Activated T-helper 1 cell treated with anti-CD3 and anti-CD28 coated beads, Interleukin-12 subunit alpha, Interleukin-12 subunit beta, Interleukin-2, Interleukin-4 antibody, amounts not matched to agents 30 ng/mL and 10 ng/mL and 1 ng/mL, durations not matched to agents 14 hours and 24 hours and 36 hours (primary cell): Measurements from ENCODE around the gene SLAMF7. TPM values are rescaled to one million over a fixed set of nuclear protein-coding genes. Genes with fewer than 3 reads are reported as not detected.
"Not testable (repeated sequence)": the region's sequence is repeated elsewhere in the genome, so short reads cannot be mapped to it uniquely, and the experiment has no call there.

ENCODE experiments used
- DNase-seq: peaks from one replicate; pipeline ENCODE4 v3.0.0; 2021; ENCODE audit warnings: low spot score
- H3K27ac Mint-ChIP-seq: one replicate; pipeline ENCODE4 v1.8.0; 2021; ENCODE audit warnings: mild to moderate bottlenecking, mixed read lengths
- H3K27me3 Mint-ChIP-seq: one replicate; pipeline ENCODE4 v1.8.0; 2022; ENCODE audit warnings: mild to moderate bottlenecking, moderate library complexity, mixed read lengths; ENCODE audit not compliant: insufficient read depth
- H3K36me3 Mint-ChIP-seq: one replicate; pipeline ENCODE4 v1.8.0; 2021; ENCODE audit warnings: low read depth, mixed read lengths
- H3K4me1 Mint-ChIP-seq: one replicate; pipeline ENCODE4 v1.8.0; 2021; ENCODE audit warnings: low read depth, mixed read lengths
- H3K4me3 Mint-ChIP-seq: one replicate; pipeline ENCODE4 v1.8.0; 2021; ENCODE audit warnings: mild to moderate bottlenecking, moderate library complexity, mixed read lengths
- H3K9me3 Mint-ChIP-seq: one replicate; pipeline ENCODE4 v1.8.0; 2021; ENCODE audit warnings: mixed read lengths
- intact Hi-C: fragments of 100-400 bp; cut with micrococcal nuclease; formaldehyde crosslinking; loops from one replicate; pipeline ENCODE4 v1.15.1; 2024
- total RNA-seq: library from RNA; stranded (reverse); gene quantifications from 2 replicates; pipeline ENCODE4 v1.2.3, GENCODE V29; 2022

SLAMF7 gene, protein sequence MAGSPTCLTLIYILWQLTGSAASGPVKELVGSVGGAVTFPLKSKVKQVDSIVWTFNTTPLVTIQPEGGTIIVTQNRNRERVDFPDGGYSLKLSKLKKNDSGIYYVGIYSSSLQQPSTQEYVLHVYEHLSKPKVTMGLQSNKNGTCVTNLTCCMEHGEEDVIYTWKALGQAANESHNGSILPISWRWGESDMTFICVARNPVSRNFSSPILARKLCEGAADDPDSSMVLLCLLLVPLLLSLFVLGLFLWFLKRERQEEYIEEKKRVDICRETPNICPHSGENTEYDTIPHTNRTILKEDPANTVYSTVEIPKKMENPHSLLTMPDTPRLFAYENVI
- 43.7 and 53.6 TPM in 2 replicates for total RNA-seq

DNA sequence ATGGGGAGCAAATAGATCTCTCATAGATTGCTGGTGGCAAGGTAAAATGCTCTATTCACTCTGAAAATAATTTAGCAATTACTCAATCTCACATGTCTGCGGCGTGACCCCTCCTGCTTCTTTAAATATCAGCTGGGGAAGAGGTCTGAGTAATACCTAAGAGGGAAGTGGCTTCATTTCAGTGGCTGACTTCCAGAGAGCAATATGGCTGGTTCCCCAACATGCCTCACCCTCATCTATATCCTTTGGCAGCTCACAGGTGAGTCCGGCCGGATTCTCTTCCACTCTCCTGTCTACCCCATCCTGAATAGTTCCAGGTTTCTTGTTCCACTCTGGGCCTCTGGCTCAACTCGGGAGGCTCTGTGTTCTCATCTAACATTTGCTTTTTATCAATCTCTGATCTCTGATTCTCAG lies at the start of gene SLAMF7:
SLAMF7 (plus strand) TSS at position 150 of the 414 bp plus-strand sequence; CDS start at position 205, 55 bp downstream.
- H3K27ac Mint-ChIP-seq = peak within 1 kb of the TSS; percentile 95
- peaks cover 68% of the 10 kb centered on the region for H3K4me1 Mint-ChIP-seq
- peaks cover 34% of the 10 kb centered on the region for H3K36me3 Mint-ChIP-seq
- DNase-seq = no peak
- H3K27me3 Mint-ChIP-seq = no peaks in the 10 kb centered on the region
- peaks cover 38% of the 10 kb centered on the region for H3K9me3 Mint-ChIP-seq
- intact Hi-C loops = loop anchor here (2.0 kb wide), 1 partner anchor 58 kb away; the partner anchor contains the start of gene LY9
- peak within 1 kb of the TSS; percentile 90 for H3K4me3 Mint-ChIP-seq

DNA sequence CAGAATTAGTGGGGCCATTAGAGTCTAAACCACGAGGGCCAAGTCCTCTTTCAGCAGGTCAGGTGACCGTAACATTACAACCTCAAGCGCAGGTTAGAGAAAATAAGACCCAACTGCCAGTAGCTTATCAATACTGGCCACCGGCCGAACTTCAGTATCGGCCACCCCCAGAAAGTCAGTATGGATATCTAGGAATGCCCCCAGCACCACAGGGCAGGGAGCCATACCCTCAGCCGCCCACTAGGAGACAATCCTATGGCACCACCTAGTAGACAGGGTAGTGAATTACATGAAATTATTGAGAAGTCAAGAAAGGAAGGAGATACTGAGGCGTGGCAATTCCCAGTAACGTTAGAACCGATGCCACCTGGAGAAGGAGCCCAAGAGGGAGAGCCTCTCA lies 46.7 kb upstream of the SLAMF7 start:
- peaks cover 35% of the 10 kb centered on the region for H3K36me3 Mint-ChIP-seq
- H3K27ac Mint-ChIP-seq = not testable (repeated sequence)

DNA sequence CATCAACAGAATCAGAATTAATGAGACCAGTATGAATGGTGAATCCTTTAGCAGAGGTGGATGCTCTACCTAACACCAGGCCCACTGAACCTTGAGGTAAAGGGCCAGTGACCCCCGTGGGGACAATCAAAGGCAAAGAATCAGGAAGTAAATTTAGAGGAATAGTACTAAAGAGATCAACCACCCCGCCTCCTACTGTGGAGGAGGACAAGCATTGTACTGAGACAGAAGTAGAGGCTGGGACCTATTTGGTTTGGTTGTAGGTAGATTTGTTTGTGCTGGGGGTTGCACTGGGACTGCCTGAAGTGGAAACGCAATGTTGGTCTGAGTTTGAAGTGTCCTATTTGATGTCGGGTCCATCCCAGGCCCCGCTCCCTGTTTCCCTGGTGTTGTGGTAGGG lies 36.9 kb upstream of the SLAMF7 start:
- intact Hi-C loops = no loop called here
- peaks cover 25% of the 10 kb centered on the region for H3K4me1 Mint-ChIP-seq
- H3K4me3 Mint-ChIP-seq = peak overlapping the region; percentile 51
- peak overlapping the region; percentile 83 for H3K27ac Mint-ChIP-seq
- no peaks in the 10 kb centered on the region for H3K9me3 Mint-ChIP-seq
- no peak for DNase-seq
- peaks cover 48% of the 10 kb centered on the region for H3K36me3 Mint-ChIP-seq
- H3K27me3 Mint-ChIP-seq = no peaks in the 10 kb centered on the region

More for the DNA sequence above, 46.7 kb upstream of the SLAMF7 start:
- DNase-seq, intact Hi-C loops, H3K4me3 Mint-ChIP-seq, H3K27me3 Mint-ChIP-seq, H3K9me3 Mint-ChIP-seq: not testable (repeated sequence)
- peaks cover 71% of the 10 kb centered on the region for H3K4me1 Mint-ChIP-seq

DNA sequence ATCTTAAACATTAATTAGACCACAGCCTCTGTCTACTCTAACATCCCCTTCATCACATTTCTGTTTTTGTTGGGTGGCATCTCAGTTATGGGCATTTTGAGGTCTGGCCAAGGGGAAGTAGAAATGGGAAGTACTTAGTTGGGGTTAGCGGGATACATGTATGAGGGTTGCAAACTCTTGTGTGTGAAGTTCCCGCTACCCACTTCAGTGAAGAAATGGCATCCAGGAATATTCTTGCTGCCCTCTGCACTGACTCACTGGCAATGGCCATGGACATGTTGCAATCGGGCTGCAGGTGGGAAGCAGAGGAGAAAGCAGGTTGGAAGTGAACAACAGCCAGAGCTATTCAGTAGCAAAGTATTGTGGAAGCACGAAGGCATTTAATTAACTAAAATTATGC lies 34.8 kb upstream of the SLAMF7 start:
- Mint-ChIP-seq H3K9me3 (no peaks in the 10 kb centered on the region), H3K36me3 (peaks cover 46% of the 10 kb centered on the region), H3K27ac (peak overlapping the region; percentile 75), H3K27me3 (no peaks in the 10 kb centered on the region), H3K4me1 (peaks cover 6% of the 10 kb centered on the region), H3K4me3 (no peak overlapping the region)
- intact Hi-C loops = no loop called here
- DNase-seq = no peak

DNA sequence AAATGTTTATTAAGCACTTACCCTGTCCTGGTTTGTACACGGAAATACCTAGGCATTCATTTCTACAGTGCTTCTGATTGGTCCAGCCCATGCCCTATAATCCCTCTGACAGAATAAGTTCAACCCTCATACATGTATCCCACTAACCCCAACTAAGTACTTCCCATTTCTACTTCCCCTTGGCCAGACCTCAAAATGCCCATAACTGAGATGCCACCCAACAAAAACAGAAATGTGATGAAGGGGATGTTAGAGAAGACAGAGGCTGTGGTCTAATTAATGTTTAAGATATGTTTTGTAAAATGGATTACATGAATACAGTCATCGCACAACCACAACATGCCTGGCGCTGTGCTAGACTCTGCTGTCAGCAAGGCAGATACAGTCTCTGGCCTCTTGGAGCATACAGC lies 33.8 kb upstream of the SLAMF7 start:
- DNase-seq, H3K9me3 Mint-ChIP-seq, H3K4me3 Mint-ChIP-seq, intact Hi-C loops, H3K27me3 Mint-ChIP-seq, H3K4me1 Mint-ChIP-seq: not testable (repeated sequence)
- H3K36me3 Mint-ChIP-seq = peaks cover 46% of the 10 kb centered on the region
- peak overlapping the region; percentile 62 for H3K27ac Mint-ChIP-seq

DNA sequence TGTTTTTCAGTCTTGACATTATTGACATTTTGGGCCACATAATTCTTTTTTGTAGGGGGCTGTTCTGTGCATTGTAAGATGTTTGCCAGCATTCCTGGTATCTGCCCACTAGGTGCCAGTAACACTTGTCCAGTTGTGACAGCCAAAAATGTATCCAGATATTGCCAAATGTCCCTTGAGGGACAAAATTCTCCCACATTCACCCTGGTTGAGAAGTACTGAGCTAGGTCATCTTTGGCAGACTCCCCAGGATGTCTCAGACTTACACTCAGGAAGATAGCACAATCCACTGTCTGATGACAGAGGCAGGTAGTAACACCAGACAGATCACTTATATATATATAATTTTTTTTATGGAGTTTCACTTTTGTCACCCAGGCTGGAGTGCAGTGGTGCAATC lies 33.3 kb upstream of the SLAMF7 start:
- H3K27ac Mint-ChIP-seq = peak overlapping the region; percentile 62
- no peaks in the 10 kb centered on the region for H3K9me3 Mint-ChIP-seq
- no peak overlapping the region for H3K4me3 Mint-ChIP-seq
- intact Hi-C loops = no loop called here
- DNase-seq = no peak
- no peaks in the 10 kb centered on the region for H3K27me3 Mint-ChIP-seq
- peaks cover 44% of the 10 kb centered on the region for H3K36me3 Mint-ChIP-seq
- no peaks in the 10 kb centered on the region for H3K4me1 Mint-ChIP-seq

DNA sequence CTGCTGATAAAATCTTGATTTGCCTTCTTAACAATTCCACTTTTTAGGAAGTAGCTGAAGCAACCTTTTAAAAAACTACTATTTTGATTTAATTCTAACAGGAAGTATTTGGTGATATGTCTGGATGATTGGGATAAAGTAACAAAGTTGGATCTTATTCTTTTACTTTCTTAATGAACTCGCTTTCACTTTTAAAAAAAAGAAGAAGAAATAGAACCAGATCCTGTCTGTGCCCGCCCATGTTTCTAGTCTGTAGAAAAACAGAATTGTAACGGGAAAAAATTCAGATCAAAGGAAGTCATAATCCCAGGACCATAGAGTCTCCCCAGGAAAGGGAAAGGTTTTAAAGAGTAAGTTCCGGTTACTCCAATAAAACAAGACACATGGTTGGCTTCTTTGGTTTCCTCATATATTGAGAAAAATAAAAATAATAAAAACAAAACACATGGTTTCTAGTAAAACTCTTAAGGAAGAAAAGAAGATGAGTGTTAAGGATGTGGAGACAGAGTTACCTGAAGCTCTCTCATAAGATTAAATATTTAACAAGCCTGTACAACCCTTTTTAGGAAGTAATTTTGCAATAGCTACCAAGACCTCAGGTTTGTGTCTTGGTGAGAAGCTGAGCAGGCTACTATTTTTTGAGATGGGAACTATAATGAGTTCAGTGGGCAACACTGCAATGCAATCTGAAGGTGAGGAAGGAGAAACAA lies 32.4 kb upstream of the SLAMF7 start:
- intact Hi-C loops = no loop called here
- Mint-ChIP-seq H3K4me3 (no peak overlapping the region), H3K27ac (no peak overlapping the region), H3K9me3 (no peaks in the 10 kb centered on the region), H3K27me3 (no peaks in the 10 kb centered on the region), H3K36me3 (peaks cover 42% of the 10 kb centered on the region), H3K4me1 (peaks cover 3% of the 10 kb centered on the region)
- no peak for DNase-seq

DNA sequence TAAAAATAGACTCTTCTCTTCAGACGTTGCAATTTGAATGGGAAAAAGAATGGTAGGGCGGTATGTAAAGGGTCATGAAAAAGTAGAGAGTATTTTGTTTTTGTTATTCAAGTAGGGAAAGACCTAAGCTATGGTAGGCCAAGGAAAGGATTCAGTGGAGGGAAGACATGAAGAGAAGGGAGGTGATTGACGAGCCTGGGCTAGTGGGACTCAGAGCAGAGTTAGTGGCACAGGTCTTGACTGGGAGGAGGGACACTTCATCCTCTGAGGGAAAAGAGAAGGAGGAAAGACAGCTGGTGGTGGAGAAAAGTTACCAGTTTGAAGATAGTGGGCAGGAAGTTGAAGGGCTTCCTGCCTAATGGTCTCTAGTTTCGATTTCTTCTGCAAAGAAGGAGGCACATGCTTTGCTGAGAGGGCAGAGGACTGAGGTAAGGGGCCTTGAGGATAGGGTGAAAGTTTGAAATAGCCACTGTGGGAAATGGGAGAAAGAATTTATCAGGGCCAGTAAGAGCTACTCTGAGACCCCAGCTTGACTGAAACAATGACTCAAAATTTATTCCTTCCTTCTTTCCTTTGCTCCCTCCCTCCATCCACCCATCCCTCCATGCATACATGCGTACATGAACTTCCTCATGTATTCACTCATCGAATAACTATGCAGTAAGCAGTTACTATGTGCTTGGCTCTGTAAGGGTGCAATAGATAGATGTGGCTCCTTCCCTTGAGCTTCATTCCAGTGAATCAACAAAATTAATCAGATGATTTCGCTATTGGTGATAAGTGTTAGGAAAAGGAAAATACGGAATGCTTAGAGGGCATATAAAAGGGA lies 31.6 kb upstream of the SLAMF7 start:
- H3K36me3 Mint-ChIP-seq = peaks cover 36% of the 10 kb centered on the region
- H3K27ac Mint-ChIP-seq = no peak overlapping the region
- intact Hi-C loops = loop anchor here (2.0 kb wide), 1 partner anchor 33 kb away; no protein-coding TSS in a partner anchor
- no peaks in the 10 kb centered on the region for H3K27me3 Mint-ChIP-seq
- no peaks in the 10 kb centered on the region for H3K9me3 Mint-ChIP-seq
- no peak for DNase-seq
- no peak overlapping the region for H3K4me3 Mint-ChIP-seq
- H3K4me1 Mint-ChIP-seq = peaks cover 10% of the 10 kb centered on the region

DNA sequence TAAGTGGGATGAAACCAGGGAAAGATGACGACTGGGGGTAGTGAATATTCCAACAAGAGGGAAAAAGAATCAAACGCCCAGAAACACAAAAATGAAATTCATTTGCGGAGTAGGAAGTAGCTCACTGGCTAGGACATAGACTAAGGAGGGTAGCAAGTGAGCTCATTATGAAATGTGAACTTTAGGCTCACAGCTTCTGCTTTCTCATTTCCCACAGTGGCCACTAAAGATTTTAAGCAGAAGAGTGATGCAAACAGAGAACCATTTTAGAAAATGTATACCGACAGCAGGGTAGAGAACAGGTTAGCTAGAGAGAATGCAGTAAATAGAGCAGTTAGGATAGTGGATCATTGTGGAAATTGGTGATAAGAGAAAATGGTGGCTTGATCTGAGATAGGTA lies 30.9 kb upstream of the SLAMF7 start:
- Mint-ChIP-seq H3K27ac (no peak overlapping the region), H3K27me3 (no peaks in the 10 kb centered on the region), H3K9me3 (no peaks in the 10 kb centered on the region), H3K4me1 (peaks cover 17% of the 10 kb centered on the region), H3K4me3 (no peak overlapping the region), H3K36me3 (peaks cover 35% of the 10 kb centered on the region)
- DNase-seq = no peak
- intact Hi-C loops = loop anchor here (2.0 kb wide), 1 partner anchor 33 kb away; no protein-coding TSS in a partner anchor

DNA sequence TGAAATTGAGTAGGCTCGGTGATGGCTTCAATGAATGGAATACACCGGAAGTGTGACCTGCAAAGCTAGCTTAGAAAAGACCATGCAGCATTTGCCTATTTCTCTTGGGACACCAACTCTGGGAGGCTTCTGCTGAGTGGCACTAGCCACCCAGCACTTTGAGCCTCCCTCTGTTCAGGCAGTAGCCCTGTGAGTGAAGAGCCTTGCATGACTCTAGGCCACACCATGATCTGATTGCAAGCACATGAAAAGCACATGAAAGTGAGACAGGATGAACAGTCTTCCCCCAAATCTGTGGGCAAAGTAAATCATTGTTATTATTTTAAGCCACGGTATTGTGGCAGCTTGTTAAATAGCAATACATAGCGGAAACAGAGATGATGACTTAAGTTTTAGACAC lies 30.2 kb upstream of the SLAMF7 start:
- Mint-ChIP-seq H3K9me3 (no peaks in the 10 kb centered on the region), H3K36me3 (peaks cover 28% of the 10 kb centered on the region), H3K27me3 (no peaks in the 10 kb centered on the region), H3K27ac (no peak overlapping the region), H3K4me1 (peaks cover 21% of the 10 kb centered on the region), H3K4me3 (no peak overlapping the region)
- intact Hi-C loops = loop anchor here (2.0 kb wide), 1 partner anchor 32 kb away; no protein-coding TSS in a partner anchor
- no peak for DNase-seq

DNA sequence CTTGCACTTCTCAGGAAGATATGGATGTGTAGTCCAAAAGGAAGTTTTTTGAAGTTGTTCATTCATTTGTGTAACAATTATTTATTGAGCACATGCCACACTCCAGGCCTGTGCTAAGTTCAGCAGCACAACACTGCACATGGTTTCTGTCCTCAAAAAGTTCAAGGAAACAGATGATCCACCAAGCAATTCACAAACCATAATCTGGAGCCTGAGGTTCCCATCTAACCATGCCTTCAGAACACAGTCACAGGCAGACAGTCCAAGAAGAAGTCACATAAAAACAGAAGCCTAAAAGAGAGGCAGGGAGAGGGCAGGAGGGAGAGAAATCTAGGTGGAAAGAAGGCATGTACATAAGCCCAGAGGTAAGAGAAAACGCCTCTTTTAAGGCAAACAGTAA lies 29.3 kb upstream of the SLAMF7 start:
- DNase-seq = no peak
- Mint-ChIP-seq H3K27me3 (no peaks in the 10 kb centered on the region), H3K27ac (no peak overlapping the region), H3K9me3 (no peaks in the 10 kb centered on the region), H3K4me1 (peaks cover 21% of the 10 kb centered on the region), H3K36me3 (peaks cover 21% of the 10 kb centered on the region), H3K4me3 (no peak overlapping the region)
- intact Hi-C loops = loop anchor here (2.0 kb wide), 1 partner anchor 31 kb away; no protein-coding TSS in a partner anchor

DNA sequence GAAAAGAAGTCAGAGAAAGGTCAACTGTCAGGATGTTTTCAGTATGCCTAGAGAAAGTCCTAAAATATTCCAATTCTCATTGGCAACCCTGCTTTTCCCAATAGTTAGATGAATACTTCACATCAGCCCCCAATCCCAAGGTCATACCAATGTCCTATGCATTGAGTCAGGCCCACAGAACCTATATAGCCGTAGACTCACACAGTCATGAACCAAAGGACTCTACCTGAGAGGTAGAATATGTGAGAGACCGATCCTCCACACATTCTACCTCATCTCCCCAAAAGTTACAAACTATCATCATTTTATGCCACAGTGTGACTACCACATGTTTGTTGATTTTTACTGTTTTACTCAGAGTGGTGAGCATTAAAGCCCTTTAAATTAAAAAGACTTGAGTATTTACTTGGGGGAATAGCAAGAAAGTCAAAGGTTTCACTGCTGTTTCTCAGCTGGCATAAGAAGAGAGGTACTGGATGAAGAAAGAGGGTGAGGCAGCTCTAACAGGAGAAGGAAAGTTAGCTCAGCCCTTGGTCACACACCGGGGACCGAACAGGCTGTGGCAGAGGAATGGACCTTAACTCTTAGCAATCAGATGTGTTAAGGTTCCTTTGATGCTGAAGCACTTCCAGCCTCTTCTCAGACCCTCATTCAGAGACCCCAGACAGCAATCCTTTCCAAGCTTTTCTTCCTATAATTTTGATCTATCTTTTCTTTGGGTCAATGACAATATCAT lies 28.4 kb upstream of the SLAMF7 start:
- no peaks in the 10 kb centered on the region for H3K9me3 Mint-ChIP-seq
- H3K4me3 Mint-ChIP-seq = no peak overlapping the region
- peaks cover 11% of the 10 kb centered on the region for H3K36me3 Mint-ChIP-seq
- intact Hi-C loops = loop anchor here (1.0 kb wide), 3 partner anchors 7 to 69 kb away; no protein-coding TSS in a partner anchor
- no peak for DNase-seq
- no peak overlapping the region for H3K27ac Mint-ChIP-seq
- no peaks in the 10 kb centered on the region for H3K27me3 Mint-ChIP-seq
- peaks cover 21% of the 10 kb centered on the region for H3K4me1 Mint-ChIP-seq
